Prostate gland (tissue), 2 donors: ENCODE measurements around the gene ERBB2.

Experiments used
- POLR2A ChIP-seq: fragments of 450-650 bp; IDR thresholded peaks from one replicate; pipeline ENCODE4 v1.6.1; 2016; ENCODE audit warnings: antibody characterized with exemption, mild to moderate bottlenecking
- POLR2AphosphoS5 ChIP-seq: sonication (generic); formaldehyde crosslinking; IDR thresholded peaks from one replicate; pipeline ENCODE4 v1.6.1; 2017; ENCODE audit warnings: antibody characterized with exemption
- TF ChIP-seq, protein P1 (sequence below), 4 experiments: fragments of 200-600 bp in 2 of 4; fragments of 450-650 bp in 2 of 4; sonication (generic) in 2 of 4; IDR thresholded peaks; 1 replicate in 3 of 4; 2 replicates in 1 of 4; pipeline ENCODE4 v1.5.1; 2016 to 2019; ENCODE audit warnings: antibody characterized with exemption in 4 of 4, mild to moderate bottlenecking in 2 of 4, moderate library complexity in 2 of 4

DNA sequence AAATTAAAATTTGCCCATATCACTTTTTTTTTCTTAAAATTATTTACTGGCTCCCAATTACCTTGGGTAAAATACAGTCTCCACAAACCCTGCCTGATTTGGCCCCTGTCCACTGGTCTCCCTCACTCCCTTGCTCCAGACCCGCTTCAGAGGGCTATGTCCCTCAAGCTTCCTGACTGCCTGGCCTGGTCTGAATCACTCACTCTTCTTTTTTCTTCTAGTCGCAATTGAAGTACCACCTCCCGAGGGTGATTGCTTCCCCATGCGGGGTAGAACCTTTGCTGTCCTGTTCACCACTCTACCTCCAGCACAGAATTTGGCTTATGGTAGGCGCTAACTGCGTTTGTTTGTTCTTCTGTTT is 11.4 kb upstream of the ERBB2 start:
- TF ChIP-seq, protein P1, sequence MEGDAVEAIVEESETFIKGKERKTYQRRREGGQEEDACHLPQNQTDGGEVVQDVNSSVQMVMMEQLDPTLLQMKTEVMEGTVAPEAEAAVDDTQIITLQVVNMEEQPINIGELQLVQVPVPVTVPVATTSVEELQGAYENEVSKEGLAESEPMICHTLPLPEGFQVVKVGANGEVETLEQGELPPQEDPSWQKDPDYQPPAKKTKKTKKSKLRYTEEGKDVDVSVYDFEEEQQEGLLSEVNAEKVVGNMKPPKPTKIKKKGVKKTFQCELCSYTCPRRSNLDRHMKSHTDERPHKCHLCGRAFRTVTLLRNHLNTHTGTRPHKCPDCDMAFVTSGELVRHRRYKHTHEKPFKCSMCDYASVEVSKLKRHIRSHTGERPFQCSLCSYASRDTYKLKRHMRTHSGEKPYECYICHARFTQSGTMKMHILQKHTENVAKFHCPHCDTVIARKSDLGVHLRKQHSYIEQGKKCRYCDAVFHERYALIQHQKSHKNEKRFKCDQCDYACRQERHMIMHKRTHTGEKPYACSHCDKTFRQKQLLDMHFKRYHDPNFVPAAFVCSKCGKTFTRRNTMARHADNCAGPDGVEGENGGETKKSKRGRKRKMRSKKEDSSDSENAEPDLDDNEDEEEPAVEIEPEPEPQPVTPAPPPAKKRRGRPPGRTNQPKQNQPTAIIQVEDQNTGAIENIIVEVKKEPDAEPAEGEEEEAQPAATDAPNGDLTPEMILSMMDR (IDR thresholded peaks at IDR 0.05) = no peak
- TF ChIP-seq POLR2AphosphoS5 (no peak), POLR2A (no peak)
